B cell (primary cell): ENCODE data around the gene BLOC1S5.

Experiments
- CTCF ChIP-seq: fragments of 200-600 bp; IDR thresholded peaks from one replicate; pipeline ENCODE4 v1.8.0; 2022; ENCODE audit warnings: antibody characterized with exemption, mild to moderate bottlenecking
- EZH2 ChIP-seq: IDR thresholded peaks from 2 replicates; pipeline ENCODE4 v1.6.1; 2012; ENCODE audit warnings: borderline replicate concordance, low read depth, mild to moderate bottlenecking, moderate library complexity, low read length; ENCODE audit not compliant: insufficient read depth, poor library complexity, severe bottlenecking

GRCh38 chr6:8057263-8057662 lies 6.9 kb downstream of the BLOC1S5 start:
- TF ChIP-seq CTCF (no peak), EZH2 (no peak)
